Amniotic epithelial cell (primary cell): ENCODE data around the gene GRK3.
"Not testable (repeated sequence)": the region's sequence is repeated elsewhere in the genome, so short reads cannot be mapped to it uniquely, and the experiment has no call there.

Experiments
- DNase-seq: peaks from one replicate; pipeline ENCODE4 v3.0.0-alpha.2; 2010; ENCODE audit warnings: low read depth

GRK3 gene

GRCh38 chr22:25564320-25564978 is at the start of gene GRK3:
GRK3 (plus strand) TSS chr22:25564675; CDS start chr22:25565041, 366 bp downstream.
- DNase-seq, result peak; percentile 57

- DNase-seq, result no peak
These were observed 46.3 kb upstream of the GRK3 start for GRCh38 chr22:25518000-25518663.

GRCh38 chr22:25525376-25525775 is 39.1 kb upstream of the GRK3 start:
- DNase-seq, result no peak

- not testable (repeated sequence) for DNase-seq
These were observed 38.5 kb upstream of the GRK3 start for GRCh38 chr22:25525804-25526584.

GRCh38 chr22:25527016-25527415 is 37.5 kb upstream of the GRK3 start:
- DNase-seq, result peak; percentile 28

GRCh38 chr22:25528068-25528467 is 36.4 kb upstream of the GRK3 start:
- not testable (repeated sequence) for DNase-seq

GRCh38 chr22:25529059-25529458 is 35.4 kb upstream of the GRK3 start:
- not testable (repeated sequence) for DNase-seq

- not testable (repeated sequence) for DNase-seq
These were observed 34.8 kb upstream of the GRK3 start for GRCh38 chr22:25529541-25530137.

- DNase-seq, result not testable (repeated sequence)
These were observed 32.8 kb upstream of the GRK3 start for GRCh38 chr22:25531677-25532076.

- no peak for DNase-seq
These were observed 29.8 kb upstream of the GRK3 start for GRCh38 chr22:25534724-25535123.

- DNase-seq, result no peak
These were observed 27.9 kb upstream of the GRK3 start for GRCh38 chr22:25536589-25536988.

- peak; percentile 77 for DNase-seq
These were observed 24.1 kb upstream of the GRK3 start for GRCh38 chr22:25540166-25540907.

GRCh38 chr22:25540908-25541660 is 23.4 kb upstream of the GRK3 start:
- no peak for DNase-seq

- DNase-seq, result no peak
These were observed 22.3 kb upstream of the GRK3 start for GRCh38 chr22:25542191-25542590.

GRCh38 chr22:25542720-25543402 is 21.6 kb upstream of the GRK3 start:
- DNase-seq, result no peak

GRCh38 chr22:25545146-25545545 is 19.3 kb upstream of the GRK3 start:
- no peak for DNase-seq

GRCh38 chr22:25545672-25546071 is 18.8 kb upstream of the GRK3 start:
- no peak for DNase-seq

GRCh38 chr22:25546242-25546641 is 18.2 kb upstream of the GRK3 start:
- DNase-seq, result no peak

GRCh38 chr22:25546751-25547150 is 17.7 kb upstream of the GRK3 start:
- no peak for DNase-seq

GRCh38 chr22:25548866-25549464 is 15.5 kb upstream of the GRK3 start:
- DNase-seq, result no peak
